K562 (cell line): ENCODE measurements around the gene TENT4B. TPM values are rescaled to one million over a fixed set of nuclear protein-coding genes. Genes with fewer than 3 reads are reported as not detected.

Source experiments
- BCOR ChIP-seq: fragments of 450-650 bp; IDR thresholded peaks from 2 replicates; pipeline ENCODE4 v1.6.1; 2016
- CREM ChIP-seq: IDR thresholded peaks from 2 replicates; pipeline ENCODE4 v1.6.1; 2014; ENCODE audit warnings: antibody characterized with exemption, low read depth
- ELF4 ChIP-seq: fragments of 450-650 bp; formaldehyde crosslinking; IDR thresholded peaks from 2 replicates; pipeline ENCODE4 v1.4.0; 2022; ENCODE audit warnings: missing genetic modification characterization
- EZH2 ChIP-seq: IDR thresholded peaks from 2 replicates; pipeline ENCODE4 v1.6.1; 2012; ENCODE audit warnings: low read depth, mild to moderate bottlenecking, inconsistent platforms, low read length, borderline replicate concordance
- FOXK1 ChIP-seq: sonication (generic); formaldehyde crosslinking; IDR thresholded peaks from 2 replicates; pipeline ENCODE4 v1.8.0; 2022; ENCODE audit warnings: missing genetic modification reagents, mild to moderate bottlenecking, borderline replicate concordance
- KAT7 ChIP-seq: sonication (generic); formaldehyde crosslinking; IDR thresholded peaks from 2 replicates; pipeline ENCODE4 v1.8.0; 2022; ENCODE audit warnings: missing genetic modification reagents, mild to moderate bottlenecking, borderline replicate concordance
- TFAM ChIP-seq: fragments of 250-450 bp; sonication (Bioruptor Pico); conservative IDR thresholded peaks from 2 replicates; pipeline ENCODE4 v1.5.0; 2021; ENCODE audit warnings: mild to moderate bottlenecking, moderate library complexity
- polyA plus RNA-seq, 8 experiments: library from polyadenylated mRNA; depleted of rRNA in 4 of 8; stranded (reverse) in 5 of 8; unstranded in 3 of 8; fragments of >200 nt; fragmentation: Nextera tagmentation in 2 of 8; fragmentation: Illumina TruSeq in 1 of 8; extraction: Ambion mirVana in 2 of 8; extraction: Trizol in 1 of 8; gene quantifications; 2 replicates each; pipeline versions ENCODE4 v1.2.1 to v1.2.3, GENCODE V29; 2011 to 2014; ENCODE audit warnings: inconsistent platforms in 1 of 8, missing spikeins in 1 of 8
- total RNA-seq, 7 experiments: library from RNA; depleted of rRNA in 6 of 7; stranded (reverse); fragments of >200 nt in 6 of 7; fragmentation: Illumina TruSeq in 2 of 7; extraction: Trizol in 2 of 7; gene quantifications; 2 replicates each; pipeline versions ENCODE4 v1.2.1 to v1.2.3, GENCODE V29; 2011 to 2021; ENCODE audit warnings: low replicate concordance in 1 of 7
- TF ChIP-seq, protein P1 (sequence below): fragments of 450-650 bp; formaldehyde crosslinking; IDR thresholded peaks from 2 replicates; pipeline ENCODE4 v1.4.0; 2022; ENCODE audit warnings: missing genetic modification characterization
- TF ChIP-seq, protein P2 (sequence below): fragments of 200-600 bp; sonication (generic); IDR thresholded peaks from one replicate; pipeline ENCODE4 v1.6.1; 2012; ENCODE audit warnings: mild to moderate bottlenecking, low read depth, low read length, inconsistent platforms
- TF ChIP-seq, protein P3 (sequence below): fragments of 250-450 bp; sonication (Bioruptor Pico); IDR thresholded peaks from 2 replicates; pipeline ENCODE4 v1.4.0; 2020; ENCODE audit warnings: borderline replicate concordance

Gene TENT4B
- total and polyA plus RNA-seq, 9 of the 15 experiments (the other 6 are each of a cell fraction or from before 2014, with no cell fraction given), result 5.2 to 8.4 (median 7.0) TPM

DNA sequence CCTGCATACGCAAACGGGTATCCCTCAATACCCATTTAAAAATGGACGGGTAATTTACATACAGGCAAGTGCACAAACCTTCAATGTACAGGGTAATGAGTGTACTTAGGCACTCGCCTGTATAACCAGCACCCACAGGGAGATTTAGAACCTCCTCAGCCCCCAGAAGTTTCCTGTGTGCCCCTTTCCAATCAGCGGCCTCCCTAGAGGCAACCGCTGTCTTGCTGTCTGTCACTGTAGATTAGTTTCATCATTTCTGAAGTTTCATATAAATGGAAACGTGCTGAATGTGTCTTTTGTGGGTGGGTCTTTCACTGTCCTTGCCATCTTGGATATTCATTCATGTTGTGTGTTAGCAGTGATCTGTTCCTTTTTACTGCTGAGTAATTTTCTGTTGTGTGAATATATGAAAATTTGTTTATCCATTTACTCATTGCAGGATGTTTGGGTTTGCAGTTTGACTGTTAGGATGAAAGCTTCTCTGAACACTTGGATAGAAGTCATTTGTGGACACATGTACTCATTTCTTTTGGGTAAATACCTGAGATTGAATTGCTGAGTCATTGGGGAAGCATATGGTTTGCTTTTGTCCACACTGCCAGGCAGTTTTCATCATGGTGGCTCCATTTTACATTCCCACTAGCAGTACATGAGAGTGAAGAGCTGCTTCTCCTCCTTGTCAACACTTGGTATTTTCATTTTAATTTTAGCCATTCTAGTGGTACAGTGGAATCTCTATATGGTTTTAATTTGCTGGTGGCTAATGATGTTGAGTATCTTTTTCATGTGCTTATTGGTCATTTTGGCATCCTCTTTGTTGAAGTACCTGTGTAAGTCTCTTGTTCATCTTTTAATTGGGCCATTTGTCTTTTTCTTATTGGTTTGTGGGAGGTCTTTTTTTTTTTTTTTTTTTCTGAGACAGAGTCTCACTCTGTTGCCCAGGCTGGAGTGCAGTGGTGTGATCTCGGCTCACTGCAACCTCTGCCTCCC, 111.1 kb downstream of the TENT4B start (continued):
- TF ChIP-seq FOXK1 (CRISPR knock-in tag), result no peak
- no peak for TF ChIP-seq ELF4 (CRISPR knock-in tag)
- TF ChIP-seq, protein P1, sequence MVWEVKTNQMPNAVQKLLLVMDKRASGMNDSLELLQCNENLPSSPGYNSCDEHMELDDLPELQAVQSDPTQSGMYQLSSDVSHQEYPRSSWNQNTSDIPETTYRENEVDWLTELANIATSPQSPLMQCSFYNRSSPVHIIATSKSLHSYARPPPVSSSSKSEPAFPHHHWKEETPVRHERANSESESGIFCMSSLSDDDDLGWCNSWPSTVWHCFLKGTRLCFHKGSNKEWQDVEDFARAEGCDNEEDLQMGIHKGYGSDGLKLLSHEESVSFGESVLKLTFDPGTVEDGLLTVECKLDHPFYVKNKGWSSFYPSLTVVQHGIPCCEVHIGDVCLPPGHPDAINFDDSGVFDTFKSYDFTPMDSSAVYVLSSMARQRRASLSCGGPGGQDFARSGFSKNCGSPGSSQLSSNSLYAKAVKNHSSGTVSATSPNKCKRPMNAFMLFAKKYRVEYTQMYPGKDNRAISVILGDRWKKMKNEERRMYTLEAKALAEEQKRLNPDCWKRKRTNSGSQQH, result no peak
- TF ChIP-seq CREM, result no peak
- no peak for TF ChIP-seq TFAM (CRISPR knock-in tag)
- peak; percentile 58 for TF ChIP-seq BCOR
- TF ChIP-seq, protein P2, sequence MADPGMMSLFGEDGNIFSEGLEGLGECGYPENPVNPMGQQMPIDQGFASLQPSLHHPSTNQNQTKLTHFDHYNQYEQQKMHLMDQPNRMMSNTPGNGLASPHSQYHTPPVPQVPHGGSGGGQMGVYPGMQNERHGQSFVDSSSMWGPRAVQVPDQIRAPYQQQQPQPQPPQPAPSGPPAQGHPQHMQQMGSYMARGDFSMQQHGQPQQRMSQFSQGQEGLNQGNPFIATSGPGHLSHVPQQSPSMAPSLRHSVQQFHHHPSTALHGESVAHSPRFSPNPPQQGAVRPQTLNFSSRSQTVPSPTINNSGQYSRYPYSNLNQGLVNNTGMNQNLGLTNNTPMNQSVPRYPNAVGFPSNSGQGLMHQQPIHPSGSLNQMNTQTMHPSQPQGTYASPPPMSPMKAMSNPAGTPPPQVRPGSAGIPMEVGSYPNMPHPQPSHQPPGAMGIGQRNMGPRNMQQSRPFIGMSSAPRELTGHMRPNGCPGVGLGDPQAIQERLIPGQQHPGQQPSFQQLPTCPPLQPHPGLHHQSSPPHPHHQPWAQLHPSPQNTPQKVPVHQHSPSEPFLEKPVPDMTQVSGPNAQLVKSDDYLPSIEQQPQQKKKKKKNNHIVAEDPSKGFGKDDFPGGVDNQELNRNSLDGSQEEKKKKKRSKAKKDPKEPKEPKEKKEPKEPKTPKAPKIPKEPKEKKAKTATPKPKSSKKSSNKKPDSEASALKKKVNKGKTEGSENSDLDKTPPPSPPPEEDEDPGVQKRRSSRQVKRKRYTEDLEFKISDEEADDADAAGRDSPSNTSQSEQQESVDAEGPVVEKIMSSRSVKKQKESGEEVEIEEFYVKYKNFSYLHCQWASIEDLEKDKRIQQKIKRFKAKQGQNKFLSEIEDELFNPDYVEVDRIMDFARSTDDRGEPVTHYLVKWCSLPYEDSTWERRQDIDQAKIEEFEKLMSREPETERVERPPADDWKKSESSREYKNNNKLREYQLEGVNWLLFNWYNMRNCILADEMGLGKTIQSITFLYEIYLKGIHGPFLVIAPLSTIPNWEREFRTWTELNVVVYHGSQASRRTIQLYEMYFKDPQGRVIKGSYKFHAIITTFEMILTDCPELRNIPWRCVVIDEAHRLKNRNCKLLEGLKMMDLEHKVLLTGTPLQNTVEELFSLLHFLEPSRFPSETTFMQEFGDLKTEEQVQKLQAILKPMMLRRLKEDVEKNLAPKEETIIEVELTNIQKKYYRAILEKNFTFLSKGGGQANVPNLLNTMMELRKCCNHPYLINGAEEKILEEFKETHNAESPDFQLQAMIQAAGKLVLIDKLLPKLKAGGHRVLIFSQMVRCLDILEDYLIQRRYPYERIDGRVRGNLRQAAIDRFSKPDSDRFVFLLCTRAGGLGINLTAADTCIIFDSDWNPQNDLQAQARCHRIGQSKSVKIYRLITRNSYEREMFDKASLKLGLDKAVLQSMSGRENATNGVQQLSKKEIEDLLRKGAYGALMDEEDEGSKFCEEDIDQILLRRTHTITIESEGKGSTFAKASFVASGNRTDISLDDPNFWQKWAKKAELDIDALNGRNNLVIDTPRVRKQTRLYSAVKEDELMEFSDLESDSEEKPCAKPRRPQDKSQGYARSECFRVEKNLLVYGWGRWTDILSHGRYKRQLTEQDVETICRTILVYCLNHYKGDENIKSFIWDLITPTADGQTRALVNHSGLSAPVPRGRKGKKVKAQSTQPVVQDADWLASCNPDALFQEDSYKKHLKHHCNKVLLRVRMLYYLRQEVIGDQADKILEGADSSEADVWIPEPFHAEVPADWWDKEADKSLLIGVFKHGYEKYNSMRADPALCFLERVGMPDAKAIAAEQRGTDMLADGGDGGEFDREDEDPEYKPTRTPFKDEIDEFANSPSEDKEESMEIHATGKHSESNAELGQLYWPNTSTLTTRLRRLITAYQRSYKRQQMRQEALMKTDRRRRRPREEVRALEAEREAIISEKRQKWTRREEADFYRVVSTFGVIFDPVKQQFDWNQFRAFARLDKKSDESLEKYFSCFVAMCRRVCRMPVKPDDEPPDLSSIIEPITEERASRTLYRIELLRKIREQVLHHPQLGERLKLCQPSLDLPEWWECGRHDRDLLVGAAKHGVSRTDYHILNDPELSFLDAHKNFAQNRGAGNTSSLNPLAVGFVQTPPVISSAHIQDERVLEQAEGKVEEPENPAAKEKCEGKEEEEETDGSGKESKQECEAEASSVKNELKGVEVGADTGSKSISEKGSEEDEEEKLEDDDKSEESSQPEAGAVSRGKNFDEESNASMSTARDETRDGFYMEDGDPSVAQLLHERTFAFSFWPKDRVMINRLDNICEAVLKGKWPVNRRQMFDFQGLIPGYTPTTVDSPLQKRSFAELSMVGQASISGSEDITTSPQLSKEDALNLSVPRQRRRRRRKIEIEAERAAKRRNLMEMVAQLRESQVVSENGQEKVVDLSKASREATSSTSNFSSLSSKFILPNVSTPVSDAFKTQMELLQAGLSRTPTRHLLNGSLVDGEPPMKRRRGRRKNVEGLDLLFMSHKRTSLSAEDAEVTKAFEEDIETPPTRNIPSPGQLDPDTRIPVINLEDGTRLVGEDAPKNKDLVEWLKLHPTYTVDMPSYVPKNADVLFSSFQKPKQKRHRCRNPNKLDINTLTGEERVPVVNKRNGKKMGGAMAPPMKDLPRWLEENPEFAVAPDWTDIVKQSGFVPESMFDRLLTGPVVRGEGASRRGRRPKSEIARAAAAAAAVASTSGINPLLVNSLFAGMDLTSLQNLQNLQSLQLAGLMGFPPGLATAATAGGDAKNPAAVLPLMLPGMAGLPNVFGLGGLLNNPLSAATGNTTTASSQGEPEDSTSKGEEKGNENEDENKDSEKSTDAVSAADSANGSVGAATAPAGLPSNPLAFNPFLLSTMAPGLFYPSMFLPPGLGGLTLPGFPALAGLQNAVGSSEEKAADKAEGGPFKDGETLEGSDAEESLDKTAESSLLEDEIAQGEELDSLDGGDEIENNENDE, result no peak
- no peak for TF ChIP-seq EZH2
- TF ChIP-seq, protein P3, sequence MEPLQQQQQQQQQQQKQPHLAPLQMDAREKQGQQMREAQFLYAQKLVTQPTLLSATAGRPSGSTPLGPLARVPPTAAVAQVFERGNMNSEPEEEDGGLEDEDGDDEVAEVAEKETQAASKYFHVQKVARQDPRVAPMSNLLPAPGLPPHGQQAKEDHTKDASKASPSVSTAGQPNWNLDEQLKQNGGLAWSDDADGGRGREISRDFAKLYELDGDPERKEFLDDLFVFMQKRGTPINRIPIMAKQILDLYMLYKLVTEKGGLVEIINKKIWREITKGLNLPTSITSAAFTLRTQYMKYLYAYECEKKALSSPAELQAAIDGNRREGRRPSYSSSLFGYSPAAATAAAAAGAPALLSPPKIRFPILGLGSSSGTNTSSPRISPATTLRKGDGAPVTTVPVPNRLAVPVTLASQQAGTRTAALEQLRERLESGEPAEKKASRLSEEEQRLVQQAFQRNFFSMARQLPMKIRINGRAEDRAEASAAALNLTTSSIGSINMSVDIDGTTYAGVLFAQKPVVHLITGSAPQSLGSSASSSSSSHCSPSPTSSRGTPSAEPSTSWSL (CRISPR knock-in tag), result no peak
- no peak for TF ChIP-seq KAT7 (CRISPR knock-in tag)
